GM21423 (cell line): ENCODE measurements around the gene ARFIP1.
"Not testable (repeated sequence)": the region's sequence is repeated elsewhere in the genome, so short reads cannot be mapped to it uniquely, and the experiment has no call there.

Experiments
- ATAC-seq: cut with Tn5 transposase; IDR thresholded peaks from one replicate; pipeline ENCODE4 v1.9.1; 2021; ENCODE audit warnings: mild to moderate bottlenecking, moderate library complexity; ENCODE audit not compliant: unreplicated experiment

ARFIP1 gene

DNA sequence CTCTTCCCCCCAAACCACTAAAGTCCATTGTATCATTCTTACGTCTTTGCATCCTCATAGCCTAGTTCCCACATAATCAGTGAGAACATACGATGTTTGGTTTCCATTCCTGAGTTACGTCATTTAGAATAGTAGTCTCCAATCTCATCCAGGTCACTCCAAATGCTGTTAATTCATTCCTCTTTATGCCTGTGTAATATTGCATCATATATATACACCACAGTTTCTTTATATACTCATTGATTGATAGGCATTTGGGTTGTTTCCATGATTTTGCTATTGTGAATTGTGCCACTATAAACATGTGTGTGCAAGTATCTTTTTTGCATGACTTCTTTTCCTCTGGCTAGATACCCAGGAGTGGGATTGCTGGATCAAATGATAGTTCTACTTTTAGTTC, 57.2 kb downstream of the ARFIP1 start:
- no peak for ATAC-seq

DNA sequence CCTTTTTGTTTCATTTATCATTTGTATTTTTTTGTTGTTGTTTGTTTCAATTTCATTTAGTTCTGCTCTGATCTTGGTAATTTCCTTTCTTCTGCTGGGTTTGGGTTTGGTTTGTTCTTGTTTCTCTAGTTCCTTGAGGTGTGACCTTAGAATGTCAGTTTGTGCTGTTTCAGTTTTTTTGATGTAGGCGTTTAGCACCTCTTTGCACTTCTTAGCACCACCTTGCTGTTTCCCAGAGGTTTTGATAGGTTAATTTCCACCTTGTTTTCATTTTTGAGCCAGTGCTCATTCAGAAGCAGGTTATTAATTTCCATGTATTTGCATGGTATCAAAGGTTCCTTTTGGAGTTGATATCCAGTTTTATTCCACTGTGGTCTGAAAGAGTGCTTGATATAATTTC, 60.0 kb downstream of the ARFIP1 start:
- ATAC-seq, result not testable (repeated sequence)

DNA sequence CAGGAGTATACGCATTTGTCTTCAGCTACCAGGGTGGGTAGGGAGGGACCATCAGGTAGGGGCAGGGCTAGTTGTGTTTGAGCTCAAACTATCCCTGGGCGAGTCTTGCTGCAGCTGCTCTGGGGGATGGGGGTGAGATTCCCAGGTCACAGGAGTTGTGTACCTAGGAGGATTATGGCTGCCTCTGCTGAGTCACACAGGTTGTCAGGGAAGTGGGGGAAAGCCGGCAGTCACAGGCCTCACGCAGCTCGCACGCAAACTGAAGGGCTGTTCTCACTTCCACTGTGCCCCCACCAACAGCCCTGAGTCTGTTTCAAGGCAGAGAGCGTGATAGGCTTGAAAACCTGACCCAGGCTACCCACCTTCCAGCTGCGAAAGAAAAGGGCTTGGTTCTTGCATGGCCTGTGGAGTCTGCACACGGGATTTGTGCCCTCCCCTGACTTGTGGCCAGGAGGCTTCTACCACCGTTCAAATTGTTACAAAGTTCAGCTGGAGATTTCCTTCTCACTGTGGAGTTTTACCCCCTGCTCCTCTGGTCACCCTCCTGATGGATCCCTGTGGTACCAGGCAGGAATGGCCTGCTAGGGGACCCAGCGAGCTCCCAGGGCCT, 63.8 kb downstream of the ARFIP1 start:
- ATAC-seq, result no peak

DNA sequence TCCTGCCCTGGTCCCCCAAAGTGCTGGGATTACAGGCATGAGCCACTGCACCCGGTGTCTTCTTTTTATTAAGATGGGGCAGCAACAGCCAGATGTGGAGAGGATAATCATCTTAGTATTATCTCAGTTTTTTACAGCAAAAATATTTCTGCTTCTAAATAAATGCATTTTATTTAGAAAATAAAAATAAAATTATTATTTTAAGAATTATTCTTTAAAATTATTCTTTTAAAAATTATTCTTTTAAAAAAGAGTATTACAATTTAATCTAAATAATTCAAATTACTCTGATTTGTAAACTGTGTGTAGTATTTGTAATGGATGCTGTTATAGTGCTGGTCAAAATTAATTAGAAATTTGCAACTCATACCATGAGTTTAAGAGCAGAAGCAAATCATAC, 67.6 kb downstream of the ARFIP1 start:
- no peak for ATAC-seq

DNA sequence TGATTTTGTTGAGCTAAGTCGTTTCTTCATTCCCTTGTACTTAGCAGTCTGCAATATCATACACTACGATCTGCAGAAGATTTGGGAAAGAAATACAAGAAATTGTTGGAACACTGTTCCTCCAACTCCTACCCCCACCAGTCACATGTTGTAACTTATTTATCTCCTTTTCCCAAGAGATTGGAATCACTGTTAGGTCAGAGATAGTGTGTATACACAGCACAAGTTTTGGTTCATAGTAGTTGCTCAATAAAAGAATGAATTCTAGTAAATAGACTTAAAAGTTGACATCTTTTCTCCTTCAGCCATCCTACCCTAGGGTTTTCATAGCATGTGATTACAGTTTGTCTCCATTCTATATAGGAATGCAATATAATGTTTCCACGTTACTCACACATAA, 68.8 kb downstream of the ARFIP1 start:
- ATAC-seq, result no peak

DNA sequence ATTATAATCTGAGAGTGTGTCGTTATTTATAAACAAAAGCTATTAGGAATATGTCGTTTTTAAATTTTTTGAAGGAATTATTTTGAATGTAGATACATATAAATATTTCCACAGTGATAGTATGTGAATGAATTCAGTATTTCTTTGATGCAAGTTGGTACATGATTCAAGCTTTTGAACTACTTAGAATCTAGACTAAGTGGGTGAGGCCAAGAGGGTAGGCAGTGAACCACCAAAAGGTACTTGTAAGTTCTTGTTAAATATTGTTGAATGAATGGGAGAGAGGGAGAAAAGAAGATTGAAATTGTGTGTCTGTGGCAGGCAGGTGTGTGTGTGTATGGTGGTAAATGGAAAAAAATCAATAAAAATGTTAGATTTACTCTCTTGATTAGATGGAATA, 69.6 kb downstream of the ARFIP1 start:
- ATAC-seq, result no peak

DNA sequence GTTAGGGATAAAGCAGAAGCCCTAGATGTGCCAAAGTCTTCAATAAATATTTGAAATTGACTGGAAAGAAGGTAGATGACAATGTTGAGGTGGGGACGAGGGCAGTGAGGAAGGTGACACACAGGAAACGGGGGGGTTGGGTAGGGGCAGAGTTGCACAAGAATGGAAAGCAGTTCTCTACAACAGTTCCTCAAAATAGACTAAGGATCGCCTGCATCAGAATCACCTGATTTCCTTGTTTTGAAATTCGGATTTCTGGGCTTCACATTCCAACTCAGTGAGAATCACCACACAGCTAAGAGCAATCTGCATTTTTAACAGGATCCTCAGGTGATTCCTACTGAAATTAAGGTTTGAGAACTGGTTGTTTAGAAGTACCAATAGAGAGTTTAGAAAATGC, 70.6 kb downstream of the ARFIP1 start:
- peak; percentile 78 for ATAC-seq

DNA sequence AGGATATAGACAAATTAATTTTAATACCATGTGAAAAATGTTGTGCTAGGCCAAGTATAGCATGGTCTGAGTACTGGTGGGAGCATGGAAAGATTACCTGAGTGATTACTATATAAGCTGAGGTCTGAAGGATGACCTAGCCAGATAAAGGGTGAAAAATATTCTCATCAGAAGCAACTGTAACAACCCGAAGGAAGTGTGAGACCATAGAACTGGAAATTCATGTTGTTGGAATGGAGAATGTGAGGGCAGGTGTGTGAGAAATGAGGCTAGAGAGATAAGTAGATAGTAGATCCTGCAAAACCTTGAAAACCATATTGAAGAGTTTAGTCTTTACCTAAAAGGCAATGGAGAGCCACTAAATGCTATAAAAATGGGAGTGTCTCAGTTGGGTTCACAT, 71.5 kb downstream of the ARFIP1 start:
- no peak for ATAC-seq

DNA sequence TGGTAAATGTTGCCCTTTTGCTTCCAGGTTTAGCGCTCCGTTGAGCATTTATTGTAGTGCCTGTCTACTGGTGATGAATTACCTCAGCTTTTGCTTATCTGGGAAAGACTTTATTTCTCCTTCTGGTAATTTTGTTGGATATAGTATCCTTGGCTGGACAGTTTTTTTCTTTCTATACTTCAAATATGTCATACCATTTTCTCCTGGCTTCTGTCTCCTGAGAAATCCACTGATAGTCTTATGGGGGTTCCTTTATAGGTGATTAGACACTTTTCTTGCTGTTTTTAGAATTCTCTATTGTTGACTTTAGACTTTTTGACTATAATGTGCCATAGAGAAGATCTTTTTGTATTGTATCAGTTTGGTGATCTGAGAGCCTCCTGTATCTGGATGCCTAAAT, 73.5 kb downstream of the ARFIP1 start:
- no peak for ATAC-seq

DNA sequence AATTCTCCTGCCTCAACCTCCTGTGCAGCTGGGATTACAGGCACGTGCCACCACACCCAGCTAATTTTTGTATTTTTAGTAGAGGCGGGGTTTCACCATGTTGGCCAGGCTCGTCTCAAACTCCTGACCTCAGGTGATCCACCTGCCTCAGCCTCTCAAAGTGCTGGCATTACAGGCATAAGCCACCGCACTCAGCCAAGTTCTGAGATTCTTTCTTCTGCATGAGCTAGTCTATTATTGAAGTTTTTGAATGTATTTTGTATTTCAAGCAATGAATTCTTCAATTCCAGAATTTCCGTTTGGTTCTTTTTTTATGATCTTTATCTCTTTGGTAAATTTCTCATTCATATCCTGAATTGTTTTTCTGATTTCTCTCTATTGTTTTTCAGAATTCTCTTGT, 74.3 kb downstream of the ARFIP1 start:
- ATAC-seq, result not testable (repeated sequence)

DNA sequence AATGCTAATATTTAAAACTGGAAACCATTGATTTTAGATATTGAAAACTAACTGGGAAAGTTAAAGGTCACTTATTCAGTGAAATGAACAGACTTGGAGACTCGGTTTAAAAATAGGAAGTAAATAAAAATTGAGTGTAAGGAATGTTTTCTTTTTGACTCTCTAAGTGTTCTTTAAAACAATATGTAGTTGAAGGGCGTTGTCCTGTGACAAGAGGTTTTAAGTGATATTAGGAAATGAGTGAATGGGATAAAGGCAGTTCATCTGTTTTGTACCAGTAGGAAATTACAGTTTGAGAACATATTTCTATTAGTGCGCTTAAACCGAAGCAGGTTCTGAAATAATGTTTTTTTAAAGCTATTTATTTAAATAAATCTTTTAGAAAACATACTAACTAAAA, 77.2 kb downstream of the ARFIP1 start:
- ATAC-seq, result no peak

DNA sequence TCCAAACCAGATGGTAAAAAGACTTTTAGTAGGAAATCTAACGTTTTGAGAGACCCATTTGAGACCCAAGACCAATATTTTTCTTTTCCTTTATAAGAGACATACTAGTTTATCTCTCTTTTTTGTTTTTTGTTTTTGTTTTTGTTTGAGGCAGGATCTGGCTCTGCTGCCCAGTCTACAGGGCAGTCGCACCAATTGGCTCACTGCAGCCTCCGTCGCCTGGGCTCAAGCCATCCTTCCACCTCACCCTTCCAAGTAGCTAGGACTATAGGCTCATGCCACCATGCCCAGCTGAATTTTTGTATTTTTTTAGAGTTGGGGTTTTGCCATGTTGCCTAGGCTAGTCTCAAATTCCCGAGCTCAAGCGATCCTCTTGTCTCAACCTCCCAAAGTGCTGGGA, 79.2 kb downstream of the ARFIP1 start:
- no peak for ATAC-seq

DNA sequence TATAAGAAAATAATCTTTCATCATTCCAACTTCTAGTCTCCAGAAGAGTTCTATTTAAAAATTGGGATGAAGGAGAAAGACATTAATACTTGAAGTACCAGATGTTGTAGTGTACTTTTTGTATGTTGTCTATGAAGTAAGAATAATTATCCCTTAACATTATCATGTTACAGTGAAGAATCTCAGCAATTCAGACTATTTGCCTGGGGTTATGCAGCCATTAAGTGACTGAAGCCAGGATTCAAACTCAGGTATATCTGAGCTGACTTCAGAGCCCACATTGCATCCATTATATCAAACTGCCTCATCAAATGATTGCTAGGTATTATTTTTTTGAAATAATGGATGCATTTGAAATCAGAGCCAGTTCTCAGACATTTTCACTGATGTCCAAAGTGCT, 80.3 kb downstream of the ARFIP1 start:
- no peak for ATAC-seq

DNA sequence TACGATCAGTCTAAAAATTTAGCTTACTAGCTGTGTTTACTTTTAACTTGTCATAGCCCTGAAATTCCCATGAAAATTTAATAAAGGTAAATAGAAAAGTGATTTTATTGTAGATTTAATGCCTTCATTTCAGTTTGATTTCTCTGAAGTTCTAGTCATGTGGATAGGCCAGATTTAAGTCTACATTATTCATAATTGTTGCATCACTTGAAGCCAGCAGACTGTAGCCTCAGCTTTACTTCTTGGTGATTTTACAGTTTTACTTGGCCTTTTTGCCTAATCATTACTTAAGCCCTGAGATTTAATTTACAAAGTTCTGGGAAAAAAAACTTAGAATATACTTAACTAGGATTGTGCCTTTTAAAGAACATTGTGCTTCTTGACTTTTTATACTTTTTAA, 82.9 kb downstream of the ARFIP1 start:
- no peak for ATAC-seq

DNA sequence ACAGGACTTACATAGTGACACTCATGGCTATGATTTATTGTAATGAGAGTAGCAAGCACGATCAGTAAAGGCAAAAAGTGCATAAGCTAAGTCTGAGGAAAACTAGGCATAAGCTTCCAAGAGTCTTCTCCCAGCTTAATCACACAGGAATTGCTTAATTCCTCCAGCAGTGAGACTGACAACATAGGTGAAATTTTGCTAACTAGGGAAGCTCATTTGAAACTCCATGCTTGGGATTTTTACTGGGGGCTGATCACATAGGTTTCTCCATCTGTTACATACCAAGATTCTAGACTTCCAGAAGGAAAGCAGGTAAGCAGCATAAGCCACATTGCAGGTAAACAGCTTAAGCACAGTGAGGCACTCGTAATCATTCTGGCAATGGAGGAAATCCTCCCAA, 84.6 kb downstream of the ARFIP1 start:
- no peak for ATAC-seq

DNA sequence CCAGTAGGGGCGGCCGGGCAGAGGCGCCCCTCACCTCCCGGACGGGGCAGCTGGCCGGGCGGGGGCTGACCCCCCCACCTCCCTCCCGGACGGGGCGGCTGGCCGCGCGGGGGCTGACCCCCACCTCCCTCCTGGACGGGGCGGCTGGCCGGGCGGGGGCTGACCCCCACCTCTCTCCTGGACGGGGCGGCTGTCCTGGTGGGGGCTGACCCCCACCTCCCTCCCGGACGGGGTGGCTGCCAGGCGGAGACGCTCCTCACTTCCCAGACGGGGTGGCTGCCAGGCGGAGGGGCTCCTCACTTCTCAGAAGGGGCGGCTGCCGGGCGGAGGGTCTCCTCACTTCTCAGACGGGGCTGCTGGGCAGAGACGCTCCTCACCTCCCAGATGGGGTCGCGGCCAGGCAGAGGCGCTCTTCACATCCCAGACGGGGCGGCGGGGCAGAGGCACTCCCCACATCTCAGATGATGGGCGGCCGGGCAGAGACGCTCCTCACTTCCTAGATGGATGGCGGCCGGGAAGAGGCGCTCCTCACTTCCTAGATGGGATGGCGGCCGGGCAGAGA, 86.8 kb downstream of the ARFIP1 start:
- not testable (repeated sequence) for ATAC-seq

DNA sequence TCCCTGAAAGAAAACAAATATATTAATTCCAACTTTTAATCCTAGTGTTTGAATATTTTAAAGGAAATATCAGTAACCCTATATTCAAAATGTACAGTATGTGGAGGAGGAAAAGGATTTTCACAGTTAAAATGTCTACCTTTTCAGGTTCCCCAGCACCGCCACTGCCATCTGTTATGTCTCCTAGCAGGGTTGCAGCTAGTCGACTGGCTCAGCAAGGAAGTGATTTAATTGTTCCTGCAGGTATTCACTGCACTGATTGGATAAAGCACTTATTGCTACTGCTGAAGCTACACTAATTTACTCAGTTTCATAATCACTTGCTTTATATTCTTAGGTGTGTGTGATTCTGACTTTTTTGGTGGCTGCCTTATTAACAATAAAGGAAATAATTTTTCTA, 90.9 kb downstream of the ARFIP1 start:
- no peak for ATAC-seq

DNA sequence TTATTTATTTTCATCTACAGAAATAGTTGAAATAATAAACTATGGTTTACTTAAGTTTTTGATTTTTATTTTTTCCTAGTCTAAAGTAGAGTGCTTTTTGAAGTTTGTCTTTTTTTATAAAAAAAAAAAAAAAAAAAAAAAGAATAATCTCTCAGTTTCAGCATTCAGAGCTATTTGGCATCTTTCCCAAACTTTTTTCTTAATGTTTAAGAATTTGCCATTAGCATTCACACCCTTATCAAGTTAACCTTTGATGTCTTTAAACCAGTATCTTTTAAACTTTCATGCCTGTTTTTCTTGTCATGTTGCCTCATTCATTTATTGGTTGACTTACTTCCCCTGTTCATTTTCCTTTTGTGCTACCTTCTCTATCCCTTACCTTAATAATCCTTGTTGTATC, 95.5 kb downstream of the ARFIP1 start:
- no peak for ATAC-seq

DNA sequence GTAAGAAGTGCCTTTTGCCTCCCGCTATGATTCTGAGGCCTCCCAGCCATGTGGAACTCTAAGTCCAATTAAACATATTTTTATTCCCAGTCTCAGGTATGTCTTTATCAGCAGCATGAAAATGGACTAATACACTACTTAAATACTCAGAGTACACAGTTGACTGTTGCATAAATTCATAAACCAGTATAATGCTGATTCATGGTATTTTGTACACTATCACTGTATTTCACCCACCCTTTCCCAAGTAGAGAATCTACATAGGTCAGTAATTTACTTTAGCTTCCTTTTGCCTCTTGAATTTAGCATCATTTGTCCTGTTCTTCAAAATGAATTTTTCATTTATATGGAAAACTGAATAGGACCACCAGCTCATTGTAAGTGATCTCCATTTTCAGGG, 98.1 kb downstream of the ARFIP1 start:
- ATAC-seq, result no peak

DNA sequence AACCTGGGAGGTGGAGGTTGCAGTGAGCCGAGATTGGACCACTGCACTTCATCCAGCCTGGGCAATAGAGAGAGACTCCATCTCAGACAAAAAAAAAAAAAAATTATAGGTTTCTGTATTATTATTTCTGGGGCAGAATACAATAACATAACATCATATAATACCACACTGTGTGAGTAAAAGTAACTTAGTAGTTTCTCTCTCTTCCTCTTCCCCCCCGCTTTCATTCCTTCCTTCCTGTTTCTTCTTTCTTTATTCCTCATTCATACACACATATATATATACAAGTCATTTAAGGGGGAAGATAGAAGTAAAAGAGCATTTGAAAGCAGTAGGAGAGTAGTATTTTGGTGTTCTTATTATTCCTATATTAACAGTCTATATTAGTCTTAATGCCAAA, 100.5 kb downstream of the ARFIP1 start:
- no peak for ATAC-seq

DNA sequence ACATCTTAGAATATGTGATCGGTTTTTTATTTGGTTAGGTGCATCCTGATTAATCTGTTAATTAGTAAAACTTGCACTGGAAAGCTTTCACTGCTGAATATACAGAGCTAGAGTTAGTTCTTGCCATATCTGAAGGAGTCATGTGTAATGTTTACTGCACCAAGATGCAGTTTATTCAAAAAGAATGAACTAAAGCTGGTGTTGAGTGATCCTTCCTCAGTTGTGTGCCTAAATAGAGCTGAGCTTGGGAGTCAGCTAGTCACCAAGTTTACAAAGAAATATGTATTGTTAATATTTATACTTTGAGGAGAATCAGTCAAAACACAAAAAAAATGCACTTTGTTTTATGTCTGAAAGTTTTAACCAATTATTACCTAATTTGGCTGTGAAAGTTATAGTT, 102.2 kb downstream of the ARFIP1 start:
- ATAC-seq, result no peak

DNA sequence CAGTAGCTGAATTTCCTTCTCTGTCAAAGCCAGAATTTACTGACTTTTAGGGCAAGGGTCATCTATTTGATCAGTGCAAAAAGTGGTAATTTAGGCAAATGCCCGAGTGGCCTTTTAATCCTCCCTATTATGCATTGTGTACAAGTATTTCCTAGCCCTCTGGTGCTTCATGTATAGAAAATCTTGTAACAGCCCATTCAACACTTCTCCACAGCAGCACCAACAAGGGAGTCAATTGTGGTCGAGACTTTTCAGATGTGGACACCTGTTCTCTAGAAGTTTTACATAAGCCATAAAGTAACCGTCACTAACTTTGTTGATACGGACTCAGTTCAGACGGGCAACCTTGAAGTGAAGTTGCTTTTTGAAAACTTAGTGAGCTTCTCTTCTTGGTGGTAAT, 105.4 kb downstream of the ARFIP1 start:
- no peak for ATAC-seq

DNA sequence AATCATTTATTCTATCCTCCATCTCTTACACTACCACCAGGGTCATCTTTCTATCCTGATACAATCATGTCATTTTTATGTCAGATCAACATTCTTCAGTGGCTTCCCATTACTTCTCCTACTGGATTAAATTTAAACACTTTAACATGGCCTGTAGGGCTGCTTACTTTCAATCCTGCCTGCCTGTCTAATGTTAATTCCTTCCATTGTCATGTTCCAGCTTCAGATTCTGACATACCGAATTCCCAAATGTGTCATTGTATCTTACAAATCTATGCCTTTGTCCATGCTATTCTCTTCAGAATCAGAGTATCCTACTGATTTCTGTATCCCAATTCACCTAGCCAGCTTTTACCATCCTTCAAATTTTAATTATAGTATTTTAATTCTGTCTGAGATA, 106.4 kb downstream of the ARFIP1 start:
- no peak for ATAC-seq
